Aorta (tissue), 5 donors: ENCODE measurements around the gene LPP. TPM values are rescaled to one million over a fixed set of nuclear protein-coding genes. Genes with fewer than 3 reads are reported as not detected.

Experiments used
- ATAC-seq: fragments of 200-7000 bp; cut with Tn5 transposase; one replicate; pipeline ENCODE4 v1.9.1; 2022; ENCODE audit warnings: moderate library complexity; ENCODE audit not compliant: low FRiP score
- DNase-seq, 2 donors: peaks; one replicate each; pipeline ENCODE4 v3.0.0-alpha.2; 2020
- H3K27ac ChIP-seq, 2 donors: one replicate each; pipeline ENCODE4 v1.5.1; 2013; ENCODE audit warnings: low read length in 2 of 2, mild to moderate bottlenecking in 2 of 2, moderate library complexity in 2 of 2, control low read depth in 1 of 2, inconsistent platforms in 1 of 2, low read depth in 1 of 2
- H3K27me3 ChIP-seq, 2 donors: one replicate each; pipeline ENCODE4 v1.6.1; 2013; ENCODE audit warnings: control low read depth in 1 of 2, low read length in 1 of 2, mild to moderate bottlenecking in 1 of 2, moderate library complexity in 1 of 2; ENCODE audit not compliant: insufficient read depth in 2 of 2, control insufficient read depth in 1 of 2
- H3K36me3 ChIP-seq, 2 donors: one replicate each; pipeline ENCODE4 v1.6.1; 2013; ENCODE audit warnings: control low read depth in 1 of 2, low read length in 1 of 2, mild to moderate bottlenecking in 1 of 2; ENCODE audit not compliant: insufficient read depth in 2 of 2, control insufficient read depth in 1 of 2
- H3K4me1 ChIP-seq, 2 donors: one replicate each; pipeline ENCODE4 v1.6.1; 2013; ENCODE audit warnings: low read length in 2 of 2, control low read depth in 1 of 2, mild to moderate bottlenecking in 1 of 2, moderate library complexity in 1 of 2; ENCODE audit not compliant: insufficient read depth in 2 of 2, control insufficient read depth in 1 of 2
- H3K4me3 ChIP-seq, 2 donors: one replicate each; pipeline ENCODE4 v1.5.1; 2013; ENCODE audit warnings: low read length in 2 of 2, control low read depth in 1 of 2, mild to moderate bottlenecking in 1 of 2
- H3K9me3 ChIP-seq: one replicate; pipeline ENCODE4 v1.6.1; 2013; ENCODE audit warnings: mild to moderate bottlenecking, low read length; ENCODE audit not compliant: control insufficient read depth
- WGBS, 2 donors: extraction: QIAGEN DNeasy Blood & Tissue Kit; methylation state at CpG; one replicate each; pipeline ENCODE4 v1.1.7; 2013; 5-methylcytosine and 5-hydroxymethylcytosine counted together
- intact Hi-C, 2 donors: fragments of 100-400 bp; cut with DNase I; formaldehyde crosslinking; loops; one replicate each; pipeline versions ENCODE4 v1.14.2 to v1.15.0; 2022
- polyA plus RNA-seq, 2 donors: library from polyadenylated mRNA; stranded (reverse); fragments of 200-250 nt; gene quantifications; one replicate each; pipeline ENCODE4 v1.2.3, GENCODE V29; 2013
- total RNA-seq, 2 donors: library from RNA; stranded (reverse); fragmentation: NEBNext Ultra II Directional; extraction: Animal tissue kit (Norgen Biotek cat#: 25700); gene quantifications; one replicate each; pipeline ENCODE4 v1.2.1, GENCODE V29; 2021
- donor health status: healthy with polysubstance abuse.
- donor health status: Bipolar disorder and iron deficiency.
- donor health status: DM: no; HTN: no; CAD: no.
- donor health status: DM: no; HTN: no; CAD: no.
- donor health status: DM: yes; HTN: yes; CAD: no.

LPP gene
- total and polyA plus RNA-seq, 4 donors, result 37.7 to 2,536 (median 527) TPM

DNA sequence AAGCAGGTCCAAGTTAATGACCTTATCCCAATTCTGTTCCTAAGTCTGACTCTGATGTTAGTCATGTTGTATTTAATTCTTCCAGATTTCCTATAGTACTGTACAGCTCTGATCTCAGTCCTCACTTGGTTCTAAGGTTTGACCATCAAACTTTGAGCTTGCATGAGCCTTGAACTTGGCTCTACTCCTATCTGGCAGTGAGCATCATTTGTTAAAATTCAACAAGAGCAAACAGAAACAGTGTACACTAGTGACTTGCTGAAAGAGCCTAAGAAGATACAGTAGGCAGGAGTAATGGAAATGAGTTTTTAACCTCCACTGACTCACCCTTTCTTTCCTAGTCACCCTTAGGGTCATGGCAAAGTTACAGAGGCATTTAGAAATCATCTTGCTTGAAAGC lies 566.7 kb downstream of the LPP start:
- no peaks in the 10 kb centered on the region for H3K36me3 ChIP-seq
- peaks cover 3 to 7% of the 10 kb centered on the region in 2 donors for H3K4me1 ChIP-seq
- DNase-seq, result no peak
- no peak overlapping the region for H3K27ac ChIP-seq
- H3K9me3 ChIP-seq, result no peaks in the 10 kb centered on the region
- intact Hi-C loops, result no loop called here
- ATAC-seq, result no peak
- H3K4me3 ChIP-seq, result no peak overlapping the region
- H3K27me3 ChIP-seq, result no peaks in the 10 kb centered on the region

DNA sequence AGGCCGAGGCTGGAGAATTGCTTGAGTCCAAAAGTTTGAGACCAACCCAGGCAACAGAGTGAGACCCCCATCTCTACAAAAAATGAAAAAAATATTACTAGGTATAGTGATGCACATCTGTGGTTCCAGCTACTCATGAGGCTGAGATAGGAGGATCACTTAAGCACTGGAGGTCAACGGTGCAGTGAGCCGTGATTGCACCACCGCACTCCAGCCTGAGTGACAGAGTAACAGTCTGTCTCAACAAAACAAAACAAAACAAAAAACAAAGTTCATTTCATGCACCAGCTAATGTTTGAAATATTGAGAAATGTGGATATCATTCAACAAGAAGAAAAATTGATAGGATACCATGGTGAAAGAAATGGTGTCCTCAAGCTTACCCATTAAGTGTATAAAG lies 567.4 kb downstream of the LPP start:
- Histone ChIP-seq H3K36me3 (no peaks in the 10 kb centered on the region), H3K27me3 (no peaks in the 10 kb centered on the region), H3K4me1 (peaks cover 5 to 7% of the 10 kb centered on the region in 2 donors), H3K27ac (no peak overlapping the region), H3K4me3 (no peak overlapping the region), H3K9me3 (no peaks in the 10 kb centered on the region)
- no peak for ATAC-seq
- 96 to 97% methylated on average over 4 of the region's 4 CpGs for WGBS, 2 donors
- intact Hi-C loops, result no loop called here
- DNase-seq, result no peak

DNA sequence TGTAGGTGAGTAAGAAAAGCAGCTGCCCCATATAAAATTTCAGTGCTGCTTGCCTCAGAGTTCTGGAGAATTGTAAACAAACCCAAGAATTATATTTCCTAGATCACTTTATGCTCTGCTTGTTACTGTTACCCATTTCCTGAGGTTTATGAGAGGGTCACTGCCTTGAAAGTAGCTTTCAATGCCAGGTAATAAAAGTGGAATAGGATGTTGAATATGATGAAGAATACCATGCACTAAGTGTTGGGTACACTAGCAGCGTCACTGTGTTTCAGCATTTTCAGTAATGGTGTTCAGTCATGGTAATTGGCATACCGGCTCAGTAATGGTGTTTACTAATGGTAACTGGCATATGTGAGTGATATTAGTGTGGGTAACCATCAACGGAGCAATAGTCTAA lies 568.0 kb downstream of the LPP start:
- Histone ChIP-seq H3K27me3 (no peaks in the 10 kb centered on the region), H3K4me1 (peaks cover 5 to 6% of the 10 kb centered on the region in 2 donors), H3K27ac (peak overlapping the region in 1 of 2 donors; percentile 28), H3K9me3 (no peaks in the 10 kb centered on the region), H3K4me3 (no peak overlapping the region), H3K36me3 (no peaks in the 10 kb centered on the region)
- WGBS, 2 donors, result 88 to 93% methylated on average over 3 of the region's 3 CpGs
- intact Hi-C loops, result no loop called here
- no peak for ATAC-seq
- no peak for DNase-seq

DNA sequence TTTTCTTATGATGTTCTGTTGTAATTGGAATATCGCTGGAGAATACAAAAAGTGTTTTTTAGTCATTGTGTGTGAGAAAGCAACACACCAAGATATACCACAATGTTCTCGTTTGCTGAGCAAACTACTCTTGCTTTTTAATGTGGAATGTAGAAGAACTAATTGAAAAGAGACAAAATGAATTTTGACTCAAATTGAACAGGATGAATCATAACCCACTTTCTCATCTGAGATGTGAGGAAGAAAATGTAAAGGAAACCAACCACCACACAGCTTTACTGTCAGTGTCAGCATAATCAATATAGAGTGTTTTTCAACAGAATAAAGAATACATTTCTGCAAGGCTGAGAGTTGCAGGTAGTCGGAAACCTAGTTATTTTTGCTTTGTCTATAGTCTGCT lies 569.0 kb downstream of the LPP start:
- no peaks in the 10 kb centered on the region for H3K36me3 ChIP-seq
- no peak overlapping the region for H3K4me3 ChIP-seq
- ATAC-seq (no peak), DNase-seq (no peak)
- 94% methylated on average over 3 of the region's 3 CpGs for WGBS, 2 donors
- intact Hi-C loops, result no loop called here
- peaks cover 5 to 6% of the 10 kb centered on the region in 2 donors for H3K4me1 ChIP-seq
- H3K9me3 ChIP-seq, result no peaks in the 10 kb centered on the region
- no peaks in the 10 kb centered on the region for H3K27me3 ChIP-seq
- H3K27ac ChIP-seq, result no peak overlapping the region

DNA sequence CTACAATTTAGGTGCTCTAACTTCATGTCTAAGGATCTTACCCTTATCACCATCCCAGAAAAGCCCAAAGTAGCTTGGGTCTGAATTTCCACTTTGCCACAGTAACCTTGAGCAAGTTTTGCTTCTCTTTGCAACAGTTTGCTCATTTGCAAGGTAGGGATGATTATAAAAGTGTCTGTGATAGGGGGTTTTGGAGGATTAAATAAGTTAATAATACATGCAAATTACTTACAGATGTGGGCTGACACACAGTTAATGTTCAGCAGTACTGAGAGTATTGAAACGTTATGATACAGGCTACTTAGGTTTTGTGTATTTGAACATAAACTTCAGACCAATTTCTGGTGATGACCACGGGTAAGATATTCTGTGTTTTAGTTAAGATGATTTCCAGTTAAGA lies 573.1 kb downstream of the LPP start:
- Histone ChIP-seq H3K27ac (no peak overlapping the region), H3K36me3 (no peaks in the 10 kb centered on the region), H3K4me1 (peaks cover 2 to 7% of the 10 kb centered on the region in 2 donors), H3K27me3 (no peaks in the 10 kb centered on the region), H3K4me3 (no peak overlapping the region), H3K9me3 (no peaks in the 10 kb centered on the region)
- no peak for DNase-seq
- intact Hi-C loops, result no loop called here
- no peak for ATAC-seq
- WGBS, 2 donors, result 67 to 69% methylated on average over 2 of the region's 2 CpGs

DNA sequence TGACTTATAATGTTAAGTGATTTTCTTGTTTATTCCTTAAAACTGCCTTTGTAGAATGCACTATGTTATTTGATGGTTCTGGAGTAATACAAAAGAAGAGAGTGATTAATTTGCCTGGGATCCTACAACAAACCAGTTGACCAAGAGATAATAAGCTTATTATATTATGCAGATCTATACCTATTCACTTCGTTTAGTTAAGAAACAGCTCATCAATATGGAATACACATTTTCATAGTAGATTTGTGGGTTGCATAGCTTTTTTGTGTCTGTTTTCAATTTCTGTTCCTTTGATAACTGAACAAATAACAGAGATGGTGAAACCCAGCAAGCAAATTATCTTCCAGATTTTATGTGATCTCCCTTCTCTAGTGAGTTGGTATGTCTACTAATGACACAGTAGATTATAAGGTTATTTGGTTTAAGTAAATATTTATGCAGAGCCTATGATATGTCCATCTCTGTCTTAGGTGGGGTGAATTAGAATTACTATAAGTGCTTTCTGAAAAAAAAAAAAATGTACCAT lies 574.5 kb downstream of the LPP start:
- no peak for ATAC-seq
- intact Hi-C loops, result no loop called here
- Histone ChIP-seq H3K4me3 (no peak overlapping the region), H3K9me3 (no peaks in the 10 kb centered on the region), H3K4me1 (peaks cover 2 to 7% of the 10 kb centered on the region in 2 donors), H3K27me3 (no peaks in the 10 kb centered on the region), H3K36me3 (no peaks in the 10 kb centered on the region), H3K27ac (no peak overlapping the region)
- WGBS, 2 donors, result 0 to 68% methylated on average over 1 of the region's 1 CpG
- DNase-seq, result no peak

DNA sequence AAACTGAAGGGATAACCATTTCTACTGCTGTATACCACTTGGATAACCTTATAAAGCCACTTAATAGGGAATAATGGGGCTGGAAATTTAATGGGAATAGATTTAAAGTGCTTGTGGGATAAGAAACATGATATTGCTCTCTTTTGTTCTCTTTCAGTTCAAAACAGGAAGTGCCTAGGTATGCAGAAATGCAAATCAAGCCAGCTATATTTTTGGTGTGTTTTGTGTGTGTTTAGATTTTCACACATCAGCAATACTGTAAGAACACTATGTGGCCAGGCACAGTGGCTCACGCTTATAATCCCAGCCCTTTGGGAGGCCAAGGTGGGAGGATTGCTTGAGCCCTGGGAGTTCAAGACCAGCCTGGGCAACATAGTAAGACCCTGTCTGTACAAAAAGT lies 575.5 kb downstream of the LPP start:
- Histone ChIP-seq H3K4me3 (no peak overlapping the region), H3K27ac (no peak overlapping the region), H3K4me1 (peaks cover 2 to 10% of the 10 kb centered on the region in 2 donors), H3K36me3 (no peaks in the 10 kb centered on the region), H3K9me3 (no peaks in the 10 kb centered on the region), H3K27me3 (no peaks in the 10 kb centered on the region)
- intact Hi-C loops, result no loop called here
- ATAC-seq (no peak), DNase-seq (no peak)
- WGBS, 2 donors, result 97 to 100% methylated on average over 1 of the region's 1 CpG

DNA sequence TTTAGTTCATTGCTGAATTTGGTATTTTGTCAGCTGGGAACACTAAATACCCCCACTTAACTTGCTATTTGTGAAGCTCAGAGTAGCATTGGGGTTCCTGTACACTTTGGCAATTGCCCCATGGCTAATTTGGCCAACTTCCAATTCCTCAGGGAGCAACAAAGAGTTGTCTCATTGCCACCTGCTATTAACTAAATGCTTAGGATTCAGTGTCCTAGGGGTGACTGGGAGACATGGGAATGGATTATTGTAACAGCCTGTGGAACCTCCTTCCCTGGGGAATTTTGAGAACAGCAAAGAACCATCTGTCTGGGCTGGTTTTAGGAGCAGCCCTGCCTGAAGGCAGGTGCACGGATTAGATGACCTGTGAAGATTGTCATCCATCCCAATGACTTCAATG lies 580.4 kb downstream of the LPP start:
- Histone ChIP-seq H3K4me3 (no peak overlapping the region), H3K36me3 (no peaks in the 10 kb centered on the region), H3K9me3 (no peaks in the 10 kb centered on the region), H3K27ac (no peak overlapping the region), H3K4me1 (peaks cover 0 to 10% of the 10 kb centered on the region in 2 donors), H3K27me3 (no peaks in the 10 kb centered on the region)
- no peak for DNase-seq
- no peak for ATAC-seq
- 51 to 89% methylated on average over 1 of the region's 1 CpG for WGBS, 2 donors
- intact Hi-C loops, result no loop called here

DNA sequence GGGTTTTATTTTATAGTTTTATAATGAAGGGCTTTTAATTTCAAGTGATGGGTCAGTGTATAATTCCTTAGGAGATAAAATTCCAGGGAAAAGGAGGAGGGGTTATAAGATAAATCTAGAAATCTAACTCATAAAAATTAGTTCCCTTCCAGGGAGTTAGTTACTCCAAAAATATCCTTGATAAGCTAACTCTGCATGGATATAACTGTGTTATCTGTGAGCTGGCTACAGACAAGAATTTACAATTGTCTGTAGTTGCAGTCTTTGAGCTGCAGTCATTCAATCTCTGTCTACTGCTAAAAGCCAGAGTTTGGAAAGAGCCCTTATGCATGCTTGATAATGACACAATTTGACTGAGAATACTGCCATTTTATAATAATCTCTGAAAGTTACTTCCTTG lies 585.6 kb downstream of the LPP start:
- DNase-seq (no peak), ATAC-seq (no peak)
- intact Hi-C loops, result no loop called here
- Histone ChIP-seq H3K9me3 (no peaks in the 10 kb centered on the region), H3K36me3 (no peaks in the 10 kb centered on the region), H3K27ac (no peak overlapping the region), H3K27me3 (no peaks in the 10 kb centered on the region), H3K4me1 (peaks cover 2 to 5% of the 10 kb centered on the region in 2 donors), H3K4me3 (no peak overlapping the region)
